ENCODE measurements around the gene PTCH1. TPM values are rescaled to one million over a fixed set of nuclear protein-coding genes. Genes with fewer than 3 reads are reported as not detected.
A peak's percentile ranks its signal among the peaks of the same experiment; 100 is the strongest.

Gene PTCH1
- total and polyA plus RNA-seq, 2 donors from 2014 or later: 2.6 to 37.2 TPM

- intact Hi-C loops (cut with DNase I): no loop called here
- no peak overlapping the region for H3K27ac ChIP-seq (ENCODE audit: low read depth in 2 of 2, low read length in 2 of 2)
- no peak for TF ChIP-seq CTCF (IDR thresholded peaks at IDR 0.05; ENCODE audit: borderline replicate concordance, extremely low read depth, insufficient read depth)
- no peak for DNase-seq
- no peaks in the 10 kb centered on the region for H3K27me3 ChIP-seq (ENCODE audit: control insufficient read depth, insufficient read depth, low read length)
- no peak overlapping the region for H3K9ac ChIP-seq (ENCODE audit: low read length in 3 of 3)
- peaks cover 0 to 9% (median 0%) of the 10 kb centered on the region in 3 donors for H3K4me1 ChIP-seq (ENCODE audit: control insufficient read depth in 2 of 3, insufficient read depth in 2 of 3, low read depth in 1 of 3, low read length in 3 of 3)
- no peak overlapping the region for H3K4me3 ChIP-seq (ENCODE audit: low read length in 3 of 3)
- FAIRE-seq: no peak
- H3K36me3 ChIP-seq (ENCODE audit: control insufficient read depth in 2 of 3, insufficient read depth in 3 of 3, low read length in 3 of 3): peaks cover 10 to 41% (median 39%) of the 10 kb centered on the region in 3 donors
- H3K9me3 ChIP-seq (ENCODE audit: control insufficient read depth in 2 of 3, insufficient read depth in 1 of 3, low read length in 3 of 3): no peaks in the 10 kb centered on the region
These were observed 39.3 kb downstream of the PTCH1 start for GRCh38 chr9:95477441-95477840.

DNA sequence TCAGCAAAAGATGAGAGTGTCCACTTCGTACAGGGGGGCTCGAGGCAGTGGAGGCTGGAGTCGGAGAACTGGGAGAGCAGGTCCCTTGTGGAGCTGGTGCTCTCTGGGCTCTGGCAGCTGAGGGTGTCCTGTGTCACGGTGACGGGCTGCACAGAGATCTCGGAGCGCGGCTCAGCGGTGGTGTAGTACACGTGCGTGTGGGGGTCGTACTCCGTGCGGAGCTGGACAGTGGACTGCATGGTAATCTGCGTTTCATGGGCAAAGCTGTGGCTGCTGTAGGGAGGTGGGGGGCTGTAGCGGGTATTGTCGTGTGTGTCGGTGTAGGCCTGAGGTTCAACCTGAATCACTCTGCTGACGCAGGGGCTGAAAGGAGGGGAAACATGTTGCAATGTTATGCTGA lies 48.0 kb downstream of the PTCH1 start:
- intact Hi-C loops (cut with DNase I): no loop called here
- H3K27me3 ChIP-seq (ENCODE audit: control insufficient read depth, insufficient read depth, low read length): no peaks in the 10 kb centered on the region
- no peak overlapping the region for H3K27ac ChIP-seq (ENCODE audit: low read depth in 2 of 2, low read length in 2 of 2)
- no peaks in the 10 kb centered on the region for H3K9me3 ChIP-seq (ENCODE audit: control insufficient read depth in 2 of 3, insufficient read depth in 1 of 3, low read length in 3 of 3)
- H3K9ac ChIP-seq (ENCODE audit: low read length in 3 of 3): no peak overlapping the region
- no peaks in the 10 kb centered on the region for H3K4me1 ChIP-seq (ENCODE audit: control insufficient read depth in 2 of 3, insufficient read depth in 2 of 3, low read depth in 1 of 3, low read length in 3 of 3)
- no peak for TF ChIP-seq CTCF (IDR thresholded peaks at IDR 0.05; ENCODE audit: borderline replicate concordance, extremely low read depth, insufficient read depth)
- peak in 1 of 5 donors; percentile 69 for DNase-seq
- no peak overlapping the region for H3K4me3 ChIP-seq (ENCODE audit: low read length in 3 of 3)
- FAIRE-seq: no peak
- H3K36me3 ChIP-seq (ENCODE audit: control insufficient read depth in 2 of 3, insufficient read depth in 3 of 3, low read length in 3 of 3): peaks cover 9 to 39% (median 29%) of the 10 kb centered on the region in 3 donors

DNA sequence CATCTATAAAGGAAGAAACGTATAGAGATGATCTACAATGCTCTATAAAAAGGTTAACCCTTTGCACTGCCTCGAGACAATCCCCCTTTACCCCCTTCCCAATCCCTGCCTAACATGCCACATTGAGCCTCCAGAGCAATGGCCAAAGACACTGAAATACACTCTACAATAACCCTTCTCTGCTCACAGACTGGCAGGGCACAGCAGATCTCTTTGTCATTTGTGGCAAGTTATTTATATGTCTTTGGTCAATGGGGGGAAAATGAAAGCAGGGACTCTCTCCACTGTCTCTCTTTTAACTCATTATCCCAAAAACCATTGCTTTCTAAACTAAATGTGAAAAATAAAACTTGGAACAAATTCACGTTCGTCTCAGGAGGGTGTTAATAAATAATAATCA lies 51.7 kb downstream of the PTCH1 start:
- H3K4me3 ChIP-seq (ENCODE audit: low read length in 3 of 3): no peak overlapping the region
- no peak for DNase-seq
- no peak for TF ChIP-seq CTCF (IDR thresholded peaks at IDR 0.05; ENCODE audit: borderline replicate concordance, extremely low read depth, insufficient read depth)
- no peak overlapping the region for H3K9ac ChIP-seq (ENCODE audit: low read length in 3 of 3)
- H3K9me3 ChIP-seq (ENCODE audit: control insufficient read depth in 2 of 3, insufficient read depth in 1 of 3, low read length in 3 of 3): no peaks in the 10 kb centered on the region
- H3K27me3 ChIP-seq (ENCODE audit: control insufficient read depth, insufficient read depth, low read length): no peaks in the 10 kb centered on the region
- peaks cover 0 to 4% (median 0%) of the 10 kb centered on the region in 3 donors for H3K4me1 ChIP-seq (ENCODE audit: control insufficient read depth in 2 of 3, insufficient read depth in 2 of 3, low read depth in 1 of 3, low read length in 3 of 3)
- intact Hi-C loops (cut with DNase I): no loop called here
- H3K27ac ChIP-seq (ENCODE audit: low read depth in 2 of 2, low read length in 2 of 2): no peak overlapping the region
- peaks cover 14 to 54% (median 29%) of the 10 kb centered on the region in 3 donors for H3K36me3 ChIP-seq (ENCODE audit: control insufficient read depth in 2 of 3, insufficient read depth in 3 of 3, low read length in 3 of 3)
- FAIRE-seq: no peak

Data from kidney (tissue), 14 donors.